Right hindlimb (tissue), 1 donor: ENCODE results near the gene PTRHD1.

Source experiments
- DNase-seq: peaks from one replicate; pipeline ENCODE4 v3.0.0-alpha.2; 2018

The PTRHD1 gene

DNA sequence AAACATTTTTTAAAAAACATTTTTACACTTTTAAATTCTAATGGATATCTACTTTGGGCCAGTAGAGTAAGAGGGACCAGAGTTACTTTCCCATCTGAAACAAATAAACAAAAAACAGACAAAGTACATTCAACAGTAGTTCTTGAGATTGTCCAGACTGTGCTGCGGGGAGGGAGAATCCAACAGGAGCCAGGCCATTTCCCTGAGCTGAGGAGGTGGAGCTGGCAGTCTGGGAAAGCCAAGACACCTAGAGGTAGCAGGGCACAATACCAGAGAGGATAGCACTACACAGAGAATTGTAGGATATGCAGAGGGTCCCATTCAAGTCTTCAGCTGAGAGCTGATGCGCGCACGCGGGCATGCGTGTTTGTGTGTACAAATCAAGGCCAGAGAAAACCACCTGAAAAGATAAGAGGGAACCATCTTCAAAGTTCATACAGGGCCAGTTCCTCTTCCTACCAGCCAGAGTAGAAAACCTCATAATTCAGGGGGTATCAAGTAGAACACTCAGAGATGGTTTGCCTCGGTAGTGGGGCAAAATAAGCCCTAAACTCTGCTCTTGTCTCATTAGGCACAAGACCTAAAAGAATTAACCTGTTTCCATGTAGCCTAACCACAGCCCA is 44.0 kb downstream of the PTRHD1 start:
- no peak for DNase-seq

- no peak for DNase-seq
Observed at GRCh38 chr2:24747299-24747698, 45.9 kb downstream of the PTRHD1 start.

- DNase-seq, result no peak
Observed at GRCh38 chr2:24745825-24746224, 47.4 kb downstream of the PTRHD1 start.

DNA sequence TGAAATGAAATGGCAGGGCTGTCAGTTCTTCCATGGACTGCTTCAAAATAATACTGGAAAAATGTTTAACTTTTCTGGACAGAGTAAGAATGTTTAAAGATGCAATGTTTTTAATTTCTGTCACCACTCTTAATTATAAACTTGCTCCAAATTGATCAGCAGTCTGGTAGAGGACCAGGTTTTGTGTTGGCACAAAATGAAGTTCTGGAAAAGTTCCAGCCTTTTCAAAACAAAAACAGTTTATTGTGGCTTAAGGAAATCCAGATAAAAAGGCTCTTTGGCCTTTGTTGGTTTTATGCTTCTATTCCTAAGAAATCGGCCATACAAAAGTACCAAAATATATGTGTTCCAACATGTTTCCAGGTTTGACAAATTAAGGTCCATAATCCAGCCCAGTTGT is 48.8 kb downstream of the PTRHD1 start:
- DNase-seq, result no peak

DNA sequence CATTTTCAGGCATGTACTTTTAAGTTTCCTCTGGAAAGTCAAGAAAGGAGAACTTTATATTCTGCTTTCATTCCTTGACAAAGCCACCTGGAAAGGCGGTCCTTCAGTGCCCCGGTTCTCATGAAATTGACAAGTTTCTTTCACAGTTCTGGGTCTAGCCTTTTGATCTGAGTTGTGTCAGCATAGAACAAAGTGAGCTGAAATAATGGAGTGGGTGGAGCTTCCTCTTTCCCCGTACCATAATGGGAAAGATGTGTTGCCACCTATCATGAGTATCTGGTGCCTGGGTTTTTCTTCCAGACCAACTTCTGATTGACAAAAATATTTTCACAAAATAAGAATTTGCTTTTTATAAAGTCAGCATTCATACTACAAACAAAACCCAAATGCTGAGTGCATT is 49.3 kb downstream of the PTRHD1 start:
- DNase-seq, result no peak

GRCh38 chr2:24742730-24743129 is 50.5 kb downstream of the PTRHD1 start:
- no peak for DNase-seq

DNA sequence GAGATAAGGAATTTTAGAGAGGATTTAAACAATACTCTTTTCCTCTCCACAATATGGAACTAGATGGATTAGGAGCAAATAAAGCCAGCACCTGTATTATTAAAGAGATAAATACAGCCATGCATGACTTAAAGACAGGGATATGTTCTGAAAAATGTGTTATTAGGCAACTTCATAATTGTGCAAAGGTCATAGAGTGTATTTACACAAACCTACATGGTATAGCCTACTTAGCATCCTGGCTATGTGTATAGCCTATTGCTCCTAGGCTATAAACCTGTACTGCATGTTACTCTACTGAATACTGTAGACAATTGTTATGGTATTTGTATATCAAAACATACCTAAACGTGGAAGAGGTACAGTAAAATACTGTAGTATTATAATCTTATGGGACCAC is 53.0 kb downstream of the PTRHD1 start:
- no peak for DNase-seq
